Neural cell (in vitro differentiated cells): Measurements from ENCODE around the gene GBP6. TPM values are rescaled to one million over a fixed set of nuclear protein-coding genes. Genes with fewer than 3 reads are reported as not detected.

Experiments used
- H2AFZ ChIP-seq: fragments of 200-600, 300-800 bp; sonication (generic), shearing (Covaris generic); 2 replicates; pipeline ENCODE4 v1.6.0; 2014; ENCODE audit warnings: low read depth, mild to moderate bottlenecking, antibody characterized with exemption, low read length, moderate library complexity
- H3F3A ChIP-seq: fragments of 200-600 bp; shearing (Covaris generic); 2 replicates; pipeline ENCODE4 v1.6.1; 2016; ENCODE audit warnings: mild to moderate bottlenecking, moderate library complexity, mixed read lengths, antibody characterized with exemption, low read length; ENCODE audit not compliant: insufficient read depth, poor library complexity, severe bottlenecking
- H3K27ac ChIP-seq: fragments of 200-600, 300-800 bp; sonication (generic), shearing (Covaris generic); 2 replicates; pipeline ENCODE4 v1.5.1; 2014; ENCODE audit warnings: mild to moderate bottlenecking, low read length, moderate library complexity
- H3K27me3 ChIP-seq: fragments of 300-800, 200-600 bp; sonication (generic), shearing (Covaris generic); 2 replicates; pipeline ENCODE4 v1.6.0; 2014; ENCODE audit warnings: mild to moderate bottlenecking, low read depth, low read length, moderate library complexity; ENCODE audit not compliant: insufficient read depth
- H3K36me3 ChIP-seq: fragments of 300-800, 200-600 bp; sonication (generic), shearing (Covaris generic); 2 replicates; pipeline ENCODE4 v1.5.1; 2014; ENCODE audit warnings: mild to moderate bottlenecking, antibody characterized with exemption, low read length, moderate library complexity; ENCODE audit not compliant: insufficient read depth
- H3K4me2 ChIP-seq: fragments of 300-800, 200-600 bp; sonication (generic), shearing (Covaris generic); 2 replicates; pipeline ENCODE4 v1.6.0; 2014; ENCODE audit warnings: mild to moderate bottlenecking, low read length
- H3K4me3 ChIP-seq: fragments of 300-800, 200-600 bp; sonication (generic), shearing (Covaris generic); 2 replicates; pipeline ENCODE4 v1.5.1; 2014; ENCODE audit warnings: mild to moderate bottlenecking, low read length, moderate library complexity
- H3K79me2 ChIP-seq: fragments of 200-600 bp; shearing (Covaris generic); replicated peaks from 2 replicates; pipeline ENCODE4 v1.6.0; 2014; ENCODE audit warnings: mild to moderate bottlenecking, low read length, moderate library complexity; ENCODE audit not compliant: insufficient read depth
- H3K9ac ChIP-seq: fragments of 300-800, 200-600 bp; sonication (generic), shearing (Covaris generic); 2 replicates; pipeline ENCODE4 v1.6.1; 2016; ENCODE audit warnings: mild to moderate bottlenecking, low read length, mixed read lengths
- H3K9me2 ChIP-seq: fragments of 200-600 bp; shearing (Covaris generic); 2 replicates; pipeline ENCODE4 v1.6.1; 2016; ENCODE audit warnings: mild to moderate bottlenecking, low read length, mixed read lengths; ENCODE audit not compliant: insufficient read depth
- H3K9me3 ChIP-seq: fragments of 200-600, 300-800 bp; sonication (generic), shearing (Covaris generic); 2 replicates; pipeline ENCODE4 v1.6.1; 2016; ENCODE audit warnings: mild to moderate bottlenecking, mixed run types, low read length, moderate library complexity, mixed read lengths
- H4K20me1 ChIP-seq: fragments of 200-600 bp; shearing (Covaris generic); 2 replicates; pipeline ENCODE4 v1.6.1; 2016; ENCODE audit warnings: mild to moderate bottlenecking, mixed run types; ENCODE audit not compliant: insufficient read depth
- CTCF ChIP-seq: fragments of 450-650 bp; IDR thresholded peaks from 2 replicates; pipeline ENCODE4 v1.5.1; 2014; ENCODE audit warnings: antibody characterized with exemption, mild to moderate bottlenecking, moderate library complexity; ENCODE audit not compliant: poor library complexity, severe bottlenecking
- EP300 ChIP-seq: fragments of 450-650 bp; conservative IDR thresholded peaks from 2 replicates; pipeline ENCODE4 v1.6.1; 2014; ENCODE audit warnings: antibody characterized with exemption, mild to moderate bottlenecking, moderate library complexity; ENCODE audit not compliant: poor library complexity, severe bottlenecking
- EZH2 ChIP-seq: fragments of 200-600, 300-800 bp; shearing (Covaris generic), sonication (generic); IDR thresholded peaks from 2 replicates; pipeline ENCODE4 v1.6.1; 2014; ENCODE audit warnings: antibody characterized with exemption, low read length, borderline replicate concordance, mild to moderate bottlenecking; ENCODE audit not compliant: insufficient read depth, poor library complexity, severe bottlenecking
- MXI1 ChIP-seq: fragments of 450-650 bp; conservative IDR thresholded peaks from 2 replicates; pipeline ENCODE4 v1.6.1; 2014; ENCODE audit warnings: antibody characterized with exemption, mild to moderate bottlenecking; ENCODE audit not compliant: poor library complexity, severe bottlenecking
- POLR2AphosphoS5 ChIP-seq: IDR thresholded peaks from 2 replicates; pipeline ENCODE4 v1.6.1; 2012
- RAD21 ChIP-seq: fragments of 450-650 bp; conservative IDR thresholded peaks from 2 replicates; pipeline ENCODE4 v1.6.1; 2014; ENCODE audit warnings: antibody characterized with exemption, mild to moderate bottlenecking, moderate library complexity
- REST ChIP-seq: IDR thresholded peaks from 2 replicates; pipeline ENCODE4 v1.6.1; 2012; ENCODE audit warnings: borderline replicate concordance
- SMC3 ChIP-seq: fragments of 450-650 bp; conservative IDR thresholded peaks from 2 replicates; pipeline ENCODE4 v1.6.1; 2014; ENCODE audit warnings: antibody characterized with exemption, mild to moderate bottlenecking, moderate library complexity; ENCODE audit not compliant: poor library complexity
- TAF1 ChIP-seq: IDR thresholded peaks from 2 replicates; pipeline ENCODE4 v1.6.1; 2012; ENCODE audit warnings: low read depth
- polyA plus RNA-seq: library from polyadenylated mRNA; depleted of rRNA; stranded (reverse); fragments of >200 nt; gene quantifications from 2 replicates; pipeline ENCODE4 v1.2.3, GENCODE V29; 2014

GBP6 gene
- polyA plus RNA-seq, 1 donor from 2014 or later, result not detected

- Histone ChIP-seq H3K36me3 (no peaks in the 10 kb centered on the region), H2AFZ (no peak overlapping the region), H3K9ac (no peak overlapping the region), H3K9me3 (no peaks in the 10 kb centered on the region), H3K27ac (no peak overlapping the region), H3K4me2 (no peak overlapping the region), H3K9me2 (no peaks in the 10 kb centered on the region), H4K20me1 (no peaks in the 10 kb centered on the region), H3F3A (no peaks in the 10 kb centered on the region), H3K27me3 (no peaks in the 10 kb centered on the region), H3K4me3 (no peak overlapping the region), H3K79me2 (no peaks in the 10 kb centered on the region)
- TF ChIP-seq EZH2, result no peak
- no peak for TF ChIP-seq POLR2AphosphoS5
- no peak for TF ChIP-seq RAD21
- no peak for TF ChIP-seq MXI1
- TF ChIP-seq CTCF, result no peak
- no peak for TF ChIP-seq EP300
- no peak for TF ChIP-seq TAF1
- TF ChIP-seq REST, result no peak
- no peak for TF ChIP-seq SMC3
Measured at GRCh38 chr1:89363196-89363595, 663 bp upstream of the GBP6 start.

- Histone ChIP-seq H2AFZ (no peak overlapping the region), H3F3A (no peaks in the 10 kb centered on the region), H3K4me3 (no peak overlapping the region), H3K9me3 (no peaks in the 10 kb centered on the region), H3K79me2 (no peaks in the 10 kb centered on the region), H3K27ac (no peak overlapping the region), H3K36me3 (no peaks in the 10 kb centered on the region), H3K4me2 (no peak overlapping the region), H4K20me1 (no peaks in the 10 kb centered on the region), H3K9ac (no peak overlapping the region), H3K9me2 (no peaks in the 10 kb centered on the region), H3K27me3 (no peaks in the 10 kb centered on the region)
- TF ChIP-seq EZH2 (no peak), SMC3 (no peak), CTCF (no peak), REST (no peak), POLR2AphosphoS5 (no peak), RAD21 (no peak), MXI1 (no peak), TAF1 (no peak), EP300 (no peak)
Measured at GRCh38 chr1:89364954-89365550, 1.2 kb downstream of the GBP6 start.
